Type B pancreatic cell (in vitro differentiated cells): Measurements from ENCODE around the gene ZBTB21. TPM values are rescaled to one million over a fixed set of nuclear protein-coding genes. Genes with fewer than 3 reads are reported as not detected.

Source experiments
- DNase-seq: peaks from one replicate; pipeline ENCODE4 v3.0.0; 2021; ENCODE audit warnings: mixed read lengths; ENCODE audit not compliant: unreplicated experiment; ENCODE audit errors: extremely low spot score
- H3K27ac Mint-ChIP-seq: 2 replicates; pipeline ENCODE4 v1.8.0; 2021; ENCODE audit warnings: mild to moderate bottlenecking, mixed read lengths
- H3K27me3 Mint-ChIP-seq: 2 replicates; pipeline ENCODE4 v1.8.0; 2021; ENCODE audit warnings: mixed read lengths
- H3K36me3 Mint-ChIP-seq: 2 replicates; pipeline ENCODE4 v1.8.0; 2021; ENCODE audit warnings: mixed read lengths
- H3K4me1 Mint-ChIP-seq: one replicate; pipeline ENCODE4 v1.8.0; 2021; ENCODE audit warnings: mixed read lengths; ENCODE audit not compliant: unreplicated experiment
- H3K4me3 Mint-ChIP-seq: 2 replicates; pipeline ENCODE4 v1.8.0; 2021; ENCODE audit warnings: mild to moderate bottlenecking, mixed read lengths
- H3K9me3 Mint-ChIP-seq: 2 replicates; pipeline ENCODE4 v1.8.0; 2021; ENCODE audit warnings: mixed read lengths
- total RNA-seq: library from RNA; stranded (reverse); gene quantifications from 2 replicates; pipeline ENCODE4 v1.2.1, GENCODE V29; 2021; ENCODE audit warnings: low replicate concordance
- TF ChIP-seq, protein P1 (sequence below): fragments of 200-600 bp; sonication (generic); conservative IDR thresholded peaks from 2 replicates; pipeline ENCODE4 v1.5.0; 2021; ENCODE audit warnings: antibody characterized with exemption, mild to moderate bottlenecking

ZBTB21 gene
- total RNA-seq, 1 donor from 2014 or later, result 19.9 TPM

DNA sequence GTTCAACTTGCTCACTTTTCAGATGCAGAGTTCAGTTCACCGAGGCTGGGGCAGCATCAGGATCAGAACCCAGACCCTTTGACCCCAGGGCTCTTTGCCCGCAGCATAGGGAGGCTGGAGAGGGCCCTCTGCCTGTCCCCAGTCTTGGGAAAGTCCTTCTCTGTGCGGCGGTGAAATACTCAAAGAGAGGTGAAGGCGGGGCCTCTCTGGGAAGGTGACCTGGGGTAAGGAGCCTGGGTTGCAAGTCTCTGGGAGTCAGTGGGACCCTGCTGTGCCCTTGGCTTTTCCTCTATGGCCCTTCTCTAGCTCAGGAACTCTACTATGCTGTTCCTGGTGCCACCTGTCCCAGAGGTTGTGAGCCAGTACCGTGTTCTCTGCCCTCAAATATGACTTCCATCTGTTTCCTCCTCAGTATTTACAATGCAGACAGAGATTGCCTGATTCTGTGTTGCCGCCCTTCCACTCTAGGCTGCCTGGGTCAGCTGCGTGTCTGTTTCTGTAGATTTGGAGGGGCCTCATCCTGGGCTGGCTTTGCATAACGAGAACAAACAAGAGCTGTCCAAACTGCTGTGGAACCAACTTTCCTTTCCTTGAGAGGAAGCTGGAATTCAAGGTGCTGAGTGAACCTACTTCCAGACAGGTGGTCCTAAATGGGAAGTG lies 18.7 kb upstream of the ZBTB21 start:
- Mint-ChIP-seq H3K27ac (no peak overlapping the region), H3K4me1 (peaks cover 8% of the 10 kb centered on the region)

DNA sequence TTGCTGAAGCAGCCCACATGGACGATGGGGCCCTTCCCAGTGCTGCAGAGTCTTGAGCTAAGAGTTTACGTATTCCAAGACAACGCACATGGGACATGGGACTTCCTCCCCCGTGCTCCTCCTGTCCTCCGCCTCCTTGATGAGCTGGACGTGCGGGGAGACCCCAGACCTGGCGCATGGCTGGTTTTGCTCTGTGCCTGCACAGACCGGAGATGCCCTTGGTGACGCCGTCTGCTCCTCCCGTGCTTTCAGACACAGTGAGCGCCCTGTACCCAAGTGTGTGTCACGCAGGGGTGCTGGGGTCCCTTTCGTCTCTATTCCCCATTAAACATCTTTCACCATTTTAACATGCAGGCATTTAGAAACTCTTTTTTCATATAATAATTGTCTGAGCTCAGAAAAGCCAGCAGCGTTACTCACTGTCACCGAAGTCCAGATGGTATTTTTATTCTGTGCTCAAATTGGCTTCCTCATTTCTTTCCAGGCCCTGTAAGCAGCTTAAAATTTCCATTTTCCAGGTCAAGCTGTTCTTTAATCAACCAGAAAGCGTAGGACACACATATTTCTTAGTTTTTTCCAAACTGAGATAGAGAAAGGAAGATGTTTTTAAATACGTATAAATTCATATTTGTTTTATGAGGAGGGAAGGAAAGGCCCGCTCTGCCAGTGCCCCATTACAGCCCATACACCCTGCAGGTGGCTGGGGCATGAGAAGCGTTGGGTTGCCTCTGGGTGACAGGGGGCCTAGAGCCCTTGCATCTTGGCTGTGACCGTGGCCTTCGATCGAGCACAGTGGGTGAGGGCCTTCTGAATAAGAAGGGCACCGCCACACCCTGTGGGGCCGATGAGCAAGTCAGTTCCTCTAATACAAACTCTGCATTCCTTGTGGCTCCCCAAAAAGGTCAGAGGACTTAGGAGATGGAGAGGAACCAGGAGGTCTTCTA lies 17.9 kb upstream of the ZBTB21 start:
- Mint-ChIP-seq H3K27me3 (peaks cover 3% of the 10 kb centered on the region), H3K9me3 (no peaks in the 10 kb centered on the region), H3K4me3 (no peak overlapping the region), H3K27ac (no peak overlapping the region), H3K36me3 (no peaks in the 10 kb centered on the region), H3K4me1 (peaks cover 15% of the 10 kb centered on the region)
- no peak for DNase-seq
- TF ChIP-seq, protein P1, sequence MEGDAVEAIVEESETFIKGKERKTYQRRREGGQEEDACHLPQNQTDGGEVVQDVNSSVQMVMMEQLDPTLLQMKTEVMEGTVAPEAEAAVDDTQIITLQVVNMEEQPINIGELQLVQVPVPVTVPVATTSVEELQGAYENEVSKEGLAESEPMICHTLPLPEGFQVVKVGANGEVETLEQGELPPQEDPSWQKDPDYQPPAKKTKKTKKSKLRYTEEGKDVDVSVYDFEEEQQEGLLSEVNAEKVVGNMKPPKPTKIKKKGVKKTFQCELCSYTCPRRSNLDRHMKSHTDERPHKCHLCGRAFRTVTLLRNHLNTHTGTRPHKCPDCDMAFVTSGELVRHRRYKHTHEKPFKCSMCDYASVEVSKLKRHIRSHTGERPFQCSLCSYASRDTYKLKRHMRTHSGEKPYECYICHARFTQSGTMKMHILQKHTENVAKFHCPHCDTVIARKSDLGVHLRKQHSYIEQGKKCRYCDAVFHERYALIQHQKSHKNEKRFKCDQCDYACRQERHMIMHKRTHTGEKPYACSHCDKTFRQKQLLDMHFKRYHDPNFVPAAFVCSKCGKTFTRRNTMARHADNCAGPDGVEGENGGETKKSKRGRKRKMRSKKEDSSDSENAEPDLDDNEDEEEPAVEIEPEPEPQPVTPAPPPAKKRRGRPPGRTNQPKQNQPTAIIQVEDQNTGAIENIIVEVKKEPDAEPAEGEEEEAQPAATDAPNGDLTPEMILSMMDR, result no peak

More for the DNA sequence above, 18.7 kb upstream of the ZBTB21 start:
- Mint-ChIP-seq H3K4me3 (no peak overlapping the region), H3K27me3 (peaks cover 3% of the 10 kb centered on the region), H3K36me3 (no peaks in the 10 kb centered on the region), H3K9me3 (no peaks in the 10 kb centered on the region)
- TF ChIP-seq, protein P1, result no peak
- DNase-seq, result no peak

DNA sequence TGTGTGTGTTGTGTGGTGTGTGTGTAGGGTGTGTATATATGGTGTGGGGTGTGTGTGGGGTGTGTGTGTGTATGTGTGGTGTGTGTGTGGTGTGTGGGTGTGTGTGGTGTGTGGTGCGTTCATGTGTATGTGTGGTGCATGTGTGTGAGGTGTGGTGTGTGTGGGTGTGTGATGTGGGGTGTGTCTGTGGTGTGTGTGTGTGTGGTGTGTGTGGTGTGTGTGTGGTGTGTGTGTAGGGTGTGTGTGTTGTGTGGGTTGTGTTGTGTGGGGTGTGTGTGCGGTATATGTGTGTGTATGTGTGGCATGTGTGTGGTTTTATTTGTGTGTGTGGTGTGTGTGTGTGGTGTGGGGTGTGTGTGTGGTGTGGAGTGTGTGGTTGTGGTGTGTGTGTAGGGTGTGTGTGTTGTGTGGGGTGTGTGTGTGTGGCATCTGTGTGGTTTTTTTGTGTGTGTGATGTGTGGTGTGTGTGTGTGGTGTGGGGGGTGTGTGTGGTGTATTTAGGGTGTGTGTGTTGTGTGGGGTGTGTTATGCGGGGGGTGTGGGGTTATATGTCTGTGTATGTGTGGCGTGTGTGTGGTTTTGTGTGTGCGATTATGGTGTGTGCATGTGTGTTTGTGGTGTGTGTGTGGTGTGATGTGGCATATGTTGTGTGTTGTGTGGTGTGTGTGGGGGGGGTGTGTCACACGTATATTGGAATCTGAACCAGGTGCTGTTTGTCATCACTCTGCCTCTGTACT lies 17.1 kb upstream of the ZBTB21 start:
- Mint-ChIP-seq H3K4me1 (peaks cover 15% of the 10 kb centered on the region), H3K36me3 (no peaks in the 10 kb centered on the region), H3K27ac (no peak overlapping the region), H3K9me3 (no peaks in the 10 kb centered on the region), H3K27me3 (peaks cover 3% of the 10 kb centered on the region), H3K4me3 (no peak overlapping the region)
- no peak for DNase-seq
- TF ChIP-seq, protein P1, result no peak

DNA sequence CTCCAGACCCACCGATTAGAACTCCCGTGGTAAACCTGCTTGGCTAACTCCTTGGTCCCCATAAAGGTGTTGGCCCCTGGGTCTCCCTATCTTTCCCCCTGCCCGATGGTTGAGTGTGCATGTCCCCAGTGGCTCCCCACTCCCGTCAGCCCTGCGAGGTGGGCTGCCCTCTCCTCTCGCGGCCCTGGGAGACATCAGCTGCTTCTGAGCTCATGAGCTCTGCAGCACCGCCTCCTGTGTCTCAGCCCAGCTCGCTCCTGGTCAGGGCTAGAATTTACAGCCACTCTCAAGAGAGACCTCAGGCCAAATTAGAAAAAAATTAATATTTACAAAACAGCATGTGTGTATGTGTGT lies 15.9 kb upstream of the ZBTB21 start:
- no peaks in the 10 kb centered on the region for H3K36me3 Mint-ChIP-seq
- H3K4me3 Mint-ChIP-seq, result no peak overlapping the region
- H3K9me3 Mint-ChIP-seq, result no peaks in the 10 kb centered on the region
- TF ChIP-seq, protein P1, result no peak
- no peak overlapping the region for H3K27ac Mint-ChIP-seq
- peaks cover 24% of the 10 kb centered on the region for H3K4me1 Mint-ChIP-seq
- no peaks in the 10 kb centered on the region for H3K27me3 Mint-ChIP-seq
- DNase-seq, result no peak

DNA sequence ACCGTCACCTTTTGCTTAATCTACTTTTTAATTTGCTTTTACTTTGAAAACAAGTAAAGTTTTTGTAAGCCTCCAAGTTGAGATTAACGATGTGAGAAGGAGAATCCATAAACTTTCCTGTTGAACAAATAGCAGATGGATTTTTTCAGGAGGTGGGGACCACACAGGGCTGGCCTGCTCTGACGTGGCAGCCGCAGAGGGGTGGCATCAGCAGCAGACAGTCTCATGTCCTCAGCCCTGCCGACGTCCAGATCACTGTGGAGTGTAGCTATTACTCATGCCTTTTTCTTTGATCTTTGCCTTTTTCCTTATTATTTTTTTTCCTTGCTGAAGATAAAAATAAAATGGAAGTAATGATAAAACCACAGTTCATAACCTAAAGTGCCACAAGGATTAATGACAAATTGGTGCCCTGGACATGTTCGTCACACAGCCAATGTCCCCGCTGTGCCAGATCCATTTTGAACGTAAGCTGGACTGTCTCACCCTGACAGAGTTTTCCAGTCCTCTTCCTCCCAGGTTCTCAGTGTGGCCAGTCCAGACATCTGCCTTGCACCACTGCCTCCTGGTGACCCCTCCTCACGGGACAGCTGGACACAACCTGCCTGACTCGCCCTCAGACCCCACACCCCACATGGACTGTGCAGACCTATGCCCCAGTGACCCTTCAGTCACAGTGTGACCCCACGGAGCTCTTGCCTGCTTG lies 15.4 kb upstream of the ZBTB21 start:
- H3K27ac Mint-ChIP-seq, result no peak overlapping the region
- H3K4me3 Mint-ChIP-seq, result no peak overlapping the region
- DNase-seq, result no peak
- no peaks in the 10 kb centered on the region for H3K27me3 Mint-ChIP-seq
- H3K36me3 Mint-ChIP-seq, result no peaks in the 10 kb centered on the region
- H3K4me1 Mint-ChIP-seq, result peaks cover 29% of the 10 kb centered on the region
- H3K9me3 Mint-ChIP-seq, result no peaks in the 10 kb centered on the region
- TF ChIP-seq, protein P1, result no peak
